Measurements from ENCODE around the gene KDM7A. TPM values are rescaled to one million over a fixed set of nuclear protein-coding genes. Genes with fewer than 3 reads are reported as not detected.
A peak's percentile ranks its signal among the peaks of the same experiment; 100 is the strongest.

KDM7A gene
- total RNA-seq, 4 donors from 2014 or later, result 21.9 to 84.2 (median 54.6) TPM

GRCh38 chr7:140068033-140068432 is 108.8 kb downstream of the KDM7A start:
- 66 to 83% methylated on average over 2 of the region's 2 CpGs for WGBS, 2 donors (ENCODE audit: low coverage in 1 of 2)
- in situ Hi-C loops (cut with MboI; ENCODE audit: low pct_ligation_motif_present in 1 of 4, low pct_unique_long_range_greater_than_20kb in 1 of 4, low sequenced_read_pairs in 3 of 4), result loop anchor here in 1 of 4 donors (25.0 kb wide), 1 partner anchor 269 kb away; no protein-coding TSS in a partner anchor
- Histone ChIP-seq H3K36me3 (no peaks in the 10 kb centered on the region), H3K27me3 (no peaks in the 10 kb centered on the region), H3K4me1 (peaks cover 3 to 6% (median 5%) of the 10 kb centered on the region in 4 donors), H3K9me3 (peaks cover 9 to 19% of the 10 kb centered on the region in 2 donors), H3K4me3 (no peak overlapping the region), H3K27ac (no peak overlapping the region)
- intact Hi-C loops (cut with DNase I; ENCODE audit: low total_unique reads), result no loop called here
- DNase-seq, result no peak
- TF ChIP-seq POLR2AphosphoS5 (IDR thresholded peaks at IDR 0.05) (no peak), POLR2A (IDR thresholded peaks at IDR 0.05) (no peak), EP300 (IDR thresholded peaks at IDR 0.05; ENCODE audit: low read depth) (no peak)
- TF ChIP-seq, protein P1, sequence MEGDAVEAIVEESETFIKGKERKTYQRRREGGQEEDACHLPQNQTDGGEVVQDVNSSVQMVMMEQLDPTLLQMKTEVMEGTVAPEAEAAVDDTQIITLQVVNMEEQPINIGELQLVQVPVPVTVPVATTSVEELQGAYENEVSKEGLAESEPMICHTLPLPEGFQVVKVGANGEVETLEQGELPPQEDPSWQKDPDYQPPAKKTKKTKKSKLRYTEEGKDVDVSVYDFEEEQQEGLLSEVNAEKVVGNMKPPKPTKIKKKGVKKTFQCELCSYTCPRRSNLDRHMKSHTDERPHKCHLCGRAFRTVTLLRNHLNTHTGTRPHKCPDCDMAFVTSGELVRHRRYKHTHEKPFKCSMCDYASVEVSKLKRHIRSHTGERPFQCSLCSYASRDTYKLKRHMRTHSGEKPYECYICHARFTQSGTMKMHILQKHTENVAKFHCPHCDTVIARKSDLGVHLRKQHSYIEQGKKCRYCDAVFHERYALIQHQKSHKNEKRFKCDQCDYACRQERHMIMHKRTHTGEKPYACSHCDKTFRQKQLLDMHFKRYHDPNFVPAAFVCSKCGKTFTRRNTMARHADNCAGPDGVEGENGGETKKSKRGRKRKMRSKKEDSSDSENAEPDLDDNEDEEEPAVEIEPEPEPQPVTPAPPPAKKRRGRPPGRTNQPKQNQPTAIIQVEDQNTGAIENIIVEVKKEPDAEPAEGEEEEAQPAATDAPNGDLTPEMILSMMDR (IDR thresholded peaks at IDR 0.05), result no peak

DNA sequence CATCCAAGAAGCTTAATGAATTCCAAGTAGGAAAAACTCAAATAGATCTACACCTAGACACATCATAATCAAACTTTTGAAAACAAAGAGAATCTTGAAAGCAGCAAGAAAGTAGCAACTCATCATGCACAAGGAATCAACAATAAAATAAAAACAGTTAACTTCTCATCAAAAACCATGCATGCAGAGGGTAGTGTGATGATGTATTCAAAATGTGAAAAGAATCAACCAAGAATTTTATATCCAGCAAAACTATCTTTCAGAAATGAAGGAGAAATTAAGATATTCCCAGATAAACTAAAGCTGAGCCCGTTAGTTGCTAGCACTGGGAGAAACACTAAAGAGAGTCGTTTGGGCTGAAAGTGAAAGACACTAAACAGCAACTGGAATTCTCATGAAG is 109.7 kb downstream of the KDM7A start:
- in situ Hi-C loops (cut with MboI; ENCODE audit: low pct_ligation_motif_present in 1 of 4, low pct_unique_long_range_greater_than_20kb in 1 of 4, low sequenced_read_pairs in 3 of 4), result loop anchor here in 1 of 4 donors (25.0 kb wide), 1 partner anchor 270 kb away; no protein-coding TSS in a partner anchor
- peaks cover 9 to 19% of the 10 kb centered on the region in 2 donors for H3K9me3 ChIP-seq
- WGBS, 2 donors (ENCODE audit: low coverage in 1 of 2), result 59 to 75% methylated on average over 2 of the region's 2 CpGs
- H3K27ac ChIP-seq, result no peak overlapping the region
- H3K4me3 ChIP-seq, result no peak overlapping the region
- no peaks in the 10 kb centered on the region for H3K36me3 ChIP-seq
- H3K4me1 ChIP-seq, result peaks cover 5 to 8% (median 6%) of the 10 kb centered on the region in 4 donors
- intact Hi-C loops (cut with DNase I; ENCODE audit: low total_unique reads), result no loop called here
- DNase-seq, result no peak
- TF ChIP-seq POLR2A (IDR thresholded peaks at IDR 0.05), result no peak
- TF ChIP-seq POLR2AphosphoS5 (IDR thresholded peaks at IDR 0.05), result no peak
- TF ChIP-seq EP300 (IDR thresholded peaks at IDR 0.05; ENCODE audit: low read depth), result no peak
- TF ChIP-seq, protein P1 (IDR thresholded peaks at IDR 0.05), result no peak
- no peaks in the 10 kb centered on the region for H3K27me3 ChIP-seq

DNA sequence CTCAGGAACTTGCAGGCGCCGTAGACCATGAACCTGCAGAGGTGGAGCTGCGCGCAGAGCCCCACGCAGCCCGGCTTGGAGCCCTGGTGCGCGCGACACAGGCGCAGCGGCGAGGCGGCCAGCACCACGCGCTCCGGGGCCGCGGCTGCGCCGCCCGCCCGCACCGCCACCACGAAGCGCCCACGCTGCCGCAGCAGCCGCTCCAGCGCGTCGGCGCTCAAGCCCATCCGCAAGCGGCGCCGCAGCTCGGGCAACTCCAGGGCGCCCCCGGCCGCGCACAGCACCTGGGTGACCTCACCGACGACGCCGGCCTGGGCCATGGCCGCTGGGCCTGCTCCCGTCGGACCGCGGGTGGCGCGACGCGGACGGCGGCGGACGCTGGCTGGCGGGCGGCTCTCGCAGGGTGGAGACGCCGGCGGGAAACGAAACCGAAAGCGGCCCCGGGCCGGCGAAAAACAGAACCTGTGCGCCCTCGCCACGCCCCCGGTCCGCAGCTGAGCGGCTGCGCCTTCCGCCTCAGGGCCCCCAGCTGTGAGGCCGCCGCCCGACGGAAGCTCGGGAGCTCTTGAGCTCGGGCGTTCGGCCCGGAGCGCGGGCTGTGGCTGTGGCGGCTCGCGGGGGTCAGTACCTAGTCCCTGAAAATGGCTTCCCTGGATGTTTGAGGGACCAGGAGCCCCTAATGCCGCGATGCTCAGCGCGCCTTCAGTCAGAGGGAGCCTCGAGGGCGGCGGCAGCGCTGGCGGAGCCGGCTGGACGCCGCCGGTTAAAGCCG is 114.1 kb downstream of the KDM7A start, which contains the start of gene PARP12:
Gene PARP12, minus strand, starts transcription at position 424 of the 772 bp plus-strand sequence. Its CDS starts 104 bp downstream, at position 320.
- 1% methylated on average over 49 of the region's 106 CpGs; no CpG with 5 or more reads in 1 of the 2 donors for WGBS, 2 donors (ENCODE audit: low coverage in 1 of 2)
- Histone ChIP-seq H3K4me1 (peaks cover 26 to 45% (median 38%) of the 10 kb centered on the region in 4 donors), H3K9me3 (peaks cover 9 to 19% of the 10 kb centered on the region in 2 donors), H3K27ac (peak within 1 kb of the TSS; percentile 90 to 94 (median 90)), H3K27me3 (no peaks in the 10 kb centered on the region), H3K4me3 (peak within 1 kb of the TSS; percentile 61 to 86 (median 64)), H3K36me3 (no peaks in the 10 kb centered on the region)
- DNase-seq, result peak; percentile 94
- TF ChIP-seq, protein P1 (IDR thresholded peaks at IDR 0.05), result no peak
- peak; percentile 82 for TF ChIP-seq POLR2A (IDR thresholded peaks at IDR 0.05)
- peak; percentile 42 to 86 (median 79) for TF ChIP-seq POLR2AphosphoS5 (IDR thresholded peaks at IDR 0.05)
- no peak for TF ChIP-seq EP300 (IDR thresholded peaks at IDR 0.05; ENCODE audit: low read depth)
- in situ Hi-C loops (cut with MboI; ENCODE audit: low pct_ligation_motif_present in 1 of 4, low pct_unique_long_range_greater_than_20kb in 1 of 4, low sequenced_read_pairs in 3 of 4) (loop anchor here in 1 of 4 donors (25.0 kb wide), 1 partner anchor 275 kb away; no protein-coding TSS in a partner anchor), intact Hi-C loops (cut with DNase I; ENCODE audit: low total_unique reads) (loop anchor here (5.0 kb wide), 1 partner anchor 265 kb away; no protein-coding TSS in a partner anchor)

GRCh38 chr7:140062118-140062527 is 114.7 kb downstream of the KDM7A start:
- Histone ChIP-seq H3K27me3 (no peaks in the 10 kb centered on the region), H3K36me3 (no peaks in the 10 kb centered on the region), H3K27ac (peak overlapping the region; percentile 90 to 94 (median 90)), H3K9me3 (peaks cover 9 to 14% of the 10 kb centered on the region in 2 donors), H3K4me3 (peak overlapping the region; percentile 31 to 86 (median 62)), H3K4me1 (peaks cover 26 to 50% (median 38%) of the 10 kb centered on the region in 4 donors)
- TF ChIP-seq POLR2A (IDR thresholded peaks at IDR 0.05) (no peak), EP300 (IDR thresholded peaks at IDR 0.05; ENCODE audit: low read depth) (no peak), POLR2AphosphoS5 (IDR thresholded peaks at IDR 0.05) (no peak)
- TF ChIP-seq, protein P1 (IDR thresholded peaks at IDR 0.05), result no peak
- intact Hi-C loops (cut with DNase I; ENCODE audit: low total_unique reads), result loop anchor here (5.0 kb wide), 1 partner anchor 265 kb away; no protein-coding TSS in a partner anchor
- peak; percentile 50 for DNase-seq
- WGBS, 2 donors (ENCODE audit: low coverage in 1 of 2), result 8% methylated on average over 28 of the region's 32 CpGs; no CpG with 5 or more reads in 1 of the 2 donors
- in situ Hi-C loops (cut with MboI; ENCODE audit: low pct_ligation_motif_present in 1 of 4, low pct_unique_long_range_greater_than_20kb in 1 of 4, low sequenced_read_pairs in 3 of 4), result loop anchor here in 1 of 4 donors (25.0 kb wide), 1 partner anchor 275 kb away; no protein-coding TSS in a partner anchor

All from transverse colon (tissue), 4 donors.